H1 (cell line): ENCODE measurements around the gene CNPY3. TPM values are rescaled to one million over a fixed set of nuclear protein-coding genes. Genes with fewer than 3 reads are reported as not detected.
A peak's percentile ranks its signal among the peaks of the same experiment; 100 is the strongest.

Experiments
- ASH2L ChIP-seq: fragments of 200-600, 300-600 bp; sonication (generic); IDR thresholded peaks from one replicate; pipeline ENCODE4 v1.7.1; 2017; ENCODE audit warnings: low read length
- BACH1 ChIP-seq: IDR thresholded peaks from 2 replicates; pipeline ENCODE4 v1.6.1; 2012; ENCODE audit warnings: low read length, improper control_type of control experiment
- CREB1 ChIP-seq: IDR thresholded peaks from 2 replicates; pipeline ENCODE4 v1.6.1; 2012; ENCODE audit warnings: inconsistent platforms
- CTCF ChIP-seq, 3 experiments: IDR thresholded peaks; 1 replicate in 2 of 3; 2 replicates in 1 of 3; pipeline versions ENCODE4 v1.5.1 to v1.6.1; 2011; ENCODE audit warnings: low read length in 3 of 3, mild to moderate bottlenecking in 3 of 3, inconsistent platforms in 2 of 3, low read depth in 1 of 3, moderate library complexity in 1 of 3; ENCODE audit not compliant: insufficient read depth in 1 of 3; ENCODE audit errors: control extremely low read depth in 1 of 3
- EGR1 ChIP-seq: IDR thresholded peaks from 2 replicates; pipeline ENCODE4 v1.6.1; 2011; ENCODE audit warnings: low read depth, low read length, borderline replicate concordance
- HDAC2 ChIP-seq, 2 experiments: fragments of 300-600 bp in 1 of 2; sonication (generic) in 1 of 2; IDR thresholded peaks; 2 replicates each; pipeline ENCODE4 v1.6.1; 2011 to 2012; ENCODE audit warnings: low read depth in 2 of 2, low read length in 2 of 2, mild to moderate bottlenecking in 2 of 2, moderate library complexity in 2 of 2, borderline replicate concordance in 1 of 2, inconsistent platforms in 1 of 2
- KDM4A ChIP-seq: IDR thresholded peaks from one replicate; pipeline ENCODE4 v1.7.1; 2012; ENCODE audit warnings: low read depth, mild to moderate bottlenecking, moderate library complexity, low read length, inconsistent platforms; ENCODE audit not compliant: severe bottlenecking
- MAX ChIP-seq: IDR thresholded peaks from 2 replicates; pipeline ENCODE4 v1.6.1; 2012; ENCODE audit warnings: inconsistent platforms
- PHF8 ChIP-seq: fragments of 200-600 bp; sonication (generic); conservative IDR thresholded peaks from 2 replicates; pipeline ENCODE4 v1.7.1; 2012; ENCODE audit warnings: low read depth, mild to moderate bottlenecking, inconsistent platforms, low read length, moderate library complexity
- POLR2A ChIP-seq, 2 experiments: IDR thresholded peaks; 1 replicate in 1 of 2; 2 replicates in 1 of 2; pipeline ENCODE4 v1.6.1; 2011; ENCODE audit warnings: low read depth in 2 of 2, low read length in 2 of 2, mild to moderate bottlenecking in 2 of 2; ENCODE audit errors: control extremely low read depth in 1 of 2
- RBBP5 ChIP-seq: IDR thresholded peaks from 2 replicates; pipeline ENCODE4 v1.7.1; 2012; ENCODE audit warnings: low read depth, mild to moderate bottlenecking, inconsistent platforms, low read length, moderate library complexity, borderline replicate concordance
- RNF2 ChIP-seq: fragments of 200-900, 300-1000 bp; sonication (generic); IDR thresholded peaks from 2 replicates; pipeline ENCODE4 v1.7.1; 2016; ENCODE audit warnings: borderline replicate concordance, low read depth, mild to moderate bottlenecking, antibody characterized with exemption, low read length; ENCODE audit not compliant: poor library complexity, severe bottlenecking; ENCODE audit errors: missing control alignments
- SUZ12 ChIP-seq: fragments of 200-600 bp; sonication (generic); IDR thresholded peaks from 2 replicates; pipeline ENCODE4 v1.6.1; 2012; ENCODE audit warnings: mild to moderate bottlenecking, inconsistent platforms, low read length, moderate library complexity, mixed read lengths
- TBP ChIP-seq: IDR thresholded peaks from 2 replicates; pipeline ENCODE4 v1.6.1; 2011; ENCODE audit warnings: low read depth, low read length, improper control_type of control experiment
- TCF12 ChIP-seq: IDR thresholded peaks from 2 replicates; pipeline ENCODE4 v1.6.1; 2011; ENCODE audit warnings: low read depth, mild to moderate bottlenecking, low read length
- TEAD4 ChIP-seq: IDR thresholded peaks from 2 replicates; pipeline ENCODE4 v1.6.1; 2012; ENCODE audit warnings: low read depth, low read length, inconsistent platforms, mixed read lengths
- YY1 ChIP-seq: IDR thresholded peaks from 2 replicates; pipeline ENCODE4 v1.6.1; 2011; ENCODE audit warnings: low read depth, mild to moderate bottlenecking, low read length
- polyA plus RNA-seq, 7 experiments: library from polyadenylated mRNA; depleted of rRNA in 3 of 7; stranded (reverse) in 5 of 7; unstranded in 2 of 7; fragments of >200 nt in 5 of 7; fragments of 200-250 nt in 2 of 7; gene quantifications; 1 replicate in 5 of 7; 2 replicates in 1 of 7; 4 replicates in 1 of 7; pipeline versions ENCODE4 v1.2.1 to v1.2.3, GENCODE V29; 2011 to 2013; ENCODE audit warnings: missing spikeins in 2 of 7, mixed read lengths in 2 of 7
- total RNA-seq: library from RNA; stranded (reverse); fragmentation: NEBNext Ultra II Directional; extraction: Animal tissue kit (Norgen Biotek cat#: 25700); gene quantifications from 2 replicates; pipeline ENCODE4 v1.2.1, GENCODE V29; 2021

The CNPY3 gene
- total and polyA plus RNA-seq, 2 of the 8 experiments (the other 6 are each of a cell fraction or from before 2014, with no cell fraction given): 49.6 to 64.5 TPM

- TF ChIP-seq MAX: peak; percentile 47; the same call in 1 of the 2 replicates
- peak; percentile 80; the same call in 1 of the 2 replicates for TF ChIP-seq TCF12
- no peak for TF ChIP-seq CREB1
- TF ChIP-seq PHF8: 0 out of 2 replicates have a peak, but pooled peaks have one; percentile 48
- TF ChIP-seq SUZ12: peak; percentile 52; the same call in 1 of the 2 replicates
- TF ChIP-seq TBP: peak; percentile 15; the same call in 1 of the 2 replicates
- TF ChIP-seq RBBP5: peak; percentile 75; the same call in 1 of the 2 replicates
- peak; percentile 40 to 58 (median 43) for TF ChIP-seq CTCF (IDR thresholded peaks at IDR 0.05; ENCODE audit: control extremely low read depth in 1 of 3, insufficient read depth in 1 of 3, low read depth in 1 of 3, low read length in 3 of 3)
- no peak for TF ChIP-seq RNF2
- TF ChIP-seq BACH1: peak; percentile 91
- peak; percentile 93 to 99 for TF ChIP-seq HDAC2 (IDR thresholded peaks at IDR 0.05; ENCODE audit: borderline replicate concordance in 1 of 2, low read depth in 2 of 2, low read length in 2 of 2)
- TF ChIP-seq ASH2L: peak; percentile 88
- 0 out of 2 replicates have a peak, but pooled peaks have one; percentile 15 for TF ChIP-seq YY1
- peak; percentile 81 for TF ChIP-seq EGR1
- no peak for TF ChIP-seq TEAD4
- TF ChIP-seq KDM4A: peak; percentile 67
- TF ChIP-seq POLR2A (IDR thresholded peaks at IDR 0.05; ENCODE audit: control extremely low read depth in 1 of 2, low read depth in 2 of 2, low read length in 2 of 2): peak in 1 of 2 experiments; percentile 38; a peak in 1 of 3 replicates
These were observed 17.9 kb upstream of the CNPY3 start (continued) for GRCh38 chr6:42911171-42912021.
